CD4-positive, alpha-beta T cell treated with Interleukin-12 subunit alpha and Interleukin-12 subunit beta, for 1 hour (primary cell): ENCODE data around the gene PHF8.

ENCODE experiments used
- DNase-seq: peaks from one replicate; pipeline ENCODE4 v3.0.0-alpha.2; 2020

PHF8 gene

DNA sequence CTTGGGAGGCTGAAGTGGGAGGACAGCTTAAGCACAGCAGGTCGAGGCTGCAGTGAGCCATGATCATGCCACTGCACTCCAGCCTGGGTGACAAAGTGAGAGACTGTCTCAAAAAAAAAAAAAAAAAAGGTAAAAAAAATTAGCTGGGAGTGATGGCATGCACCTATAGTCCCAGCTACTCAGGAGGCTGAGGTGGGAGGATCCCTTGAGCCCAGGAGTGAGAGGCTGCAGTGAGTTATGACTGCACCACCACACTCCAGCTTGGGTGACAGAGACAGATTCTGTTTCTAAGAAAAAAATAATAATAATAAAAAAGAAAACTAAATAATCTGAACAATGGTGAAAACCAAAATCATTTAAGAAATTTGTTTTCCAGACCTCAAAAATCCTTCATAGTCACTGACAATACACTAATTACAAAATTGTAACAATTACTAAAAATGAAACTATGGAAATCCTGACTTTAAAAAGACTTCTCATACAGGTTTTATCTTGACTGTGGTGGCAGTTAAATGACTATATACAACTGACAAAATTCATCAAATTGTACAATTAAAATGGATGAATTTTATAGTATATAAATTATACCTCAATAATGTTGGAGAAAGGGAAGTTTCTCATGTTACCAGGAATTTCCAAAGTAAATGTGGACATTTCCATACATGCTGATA, 31.3 kb downstream of the PHF8 start:
- no peak for DNase-seq

- no peak for DNase-seq
These were observed 36.6 kb downstream of the PHF8 start for GRCh38 chrX:54007682-54008081.

- DNase-seq, result no peak
These were observed 46.5 kb downstream of the PHF8 start for GRCh38 chrX:53997724-53998123.

DNA sequence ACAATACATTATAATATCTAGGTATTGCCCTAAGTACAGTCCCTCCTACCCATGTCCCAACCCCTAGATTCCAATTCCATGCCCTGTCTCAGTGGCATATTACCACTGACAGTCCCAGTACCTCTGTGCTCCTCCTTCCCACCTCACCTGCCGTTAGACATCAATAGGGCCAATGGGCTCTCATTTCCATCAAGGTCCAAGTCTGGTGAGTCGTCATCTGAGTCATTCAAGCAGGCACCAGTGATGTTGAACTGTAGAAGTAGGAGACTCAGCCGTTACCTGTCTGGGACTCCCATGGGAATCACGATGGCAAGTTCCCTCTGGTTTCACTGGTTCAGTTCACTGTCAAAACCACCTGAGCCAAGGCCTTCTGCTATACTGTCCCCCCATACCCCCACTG, 51.7 kb downstream of the PHF8 start:
- DNase-seq, result no peak

DNA sequence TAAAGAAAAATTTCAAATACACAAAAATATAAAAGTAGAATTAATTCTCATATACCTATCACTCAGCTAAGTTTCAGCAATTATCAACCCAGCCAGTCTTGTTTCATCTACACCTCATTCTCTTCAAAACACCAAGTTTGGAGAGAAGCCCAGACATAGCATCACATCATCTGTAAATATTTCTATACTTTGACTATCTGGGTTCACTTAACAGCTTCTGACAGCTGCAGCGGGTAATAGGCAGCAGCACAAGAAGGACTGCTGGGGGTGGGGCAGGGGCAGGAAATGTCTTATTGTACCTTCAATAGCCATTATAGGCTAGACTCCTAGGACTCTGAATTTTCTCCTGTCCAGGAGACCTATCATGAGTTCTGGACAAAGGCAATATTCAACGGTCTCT, 54.1 kb downstream of the PHF8 start:
- DNase-seq, result no peak

GRCh38 chrX:53984895-53985294, 59.4 kb downstream of the PHF8 start:
- DNase-seq, result no peak

DNA sequence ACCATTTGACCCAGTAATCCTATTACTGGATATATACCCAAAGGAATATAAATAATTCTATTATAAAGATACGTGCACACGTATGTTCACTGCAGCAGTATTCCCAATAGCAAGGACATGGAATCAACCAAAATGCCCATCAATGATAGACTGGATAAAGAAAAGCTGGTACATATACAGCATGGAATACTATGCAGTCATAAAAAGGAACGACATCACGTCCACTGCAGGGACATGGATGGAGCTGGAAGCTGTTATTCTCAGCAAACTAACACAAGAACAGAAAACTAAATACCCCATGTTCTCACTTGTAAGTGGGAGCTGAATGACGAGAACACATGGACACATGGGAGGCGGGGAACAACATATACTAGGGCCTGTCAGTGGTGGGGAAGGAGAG, 69.7 kb downstream of the PHF8 start:
- DNase-seq, result no peak

DNA sequence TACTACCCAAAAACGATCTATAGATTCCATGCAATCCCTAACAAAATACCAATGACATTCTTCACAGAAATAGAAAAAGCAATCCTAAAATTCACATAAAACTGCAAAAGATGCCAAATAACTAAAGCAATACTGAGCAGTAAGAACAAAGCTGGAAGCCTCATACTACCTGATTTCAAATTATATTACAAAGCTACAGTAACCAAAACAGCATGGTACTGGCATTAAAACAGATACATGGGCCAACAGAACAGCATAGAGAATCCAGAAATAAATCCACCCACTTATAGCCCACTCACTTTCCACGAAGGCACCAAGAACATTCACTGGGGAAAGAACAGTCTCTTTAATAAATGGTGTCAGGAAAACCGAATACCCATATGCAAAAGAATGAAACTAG, 74.7 kb downstream of the PHF8 start:
- no peak for DNase-seq

DNA sequence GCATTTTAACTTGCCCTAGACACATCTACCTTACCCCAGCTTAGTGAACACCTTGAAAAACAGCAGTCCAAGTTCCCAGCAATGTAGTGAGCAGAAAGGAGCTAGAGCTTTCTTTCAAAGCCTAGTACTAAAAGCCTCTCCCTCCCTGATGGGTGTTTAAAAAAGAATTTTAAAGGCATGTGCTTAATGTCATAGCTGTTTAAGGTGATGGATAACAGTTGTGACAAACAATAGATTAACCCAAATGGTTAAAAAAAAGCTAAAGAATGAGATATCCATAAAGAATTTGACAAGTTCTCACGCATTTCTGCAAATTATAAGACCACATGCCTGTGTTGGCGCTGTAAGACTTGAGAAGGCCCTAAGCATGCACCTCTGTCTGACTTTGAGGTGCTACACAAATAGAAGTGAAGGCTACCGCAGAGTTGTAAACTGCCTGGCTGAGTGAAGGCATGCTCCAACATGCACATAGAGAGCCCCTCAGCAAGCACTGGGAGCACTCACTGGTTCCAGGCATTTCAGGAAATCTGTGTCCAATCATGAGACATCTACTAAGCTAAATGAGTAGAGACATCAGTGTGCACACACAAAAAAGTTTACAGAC, 94.0 kb downstream of the PHF8 start:
- DNase-seq, result no peak

DNA sequence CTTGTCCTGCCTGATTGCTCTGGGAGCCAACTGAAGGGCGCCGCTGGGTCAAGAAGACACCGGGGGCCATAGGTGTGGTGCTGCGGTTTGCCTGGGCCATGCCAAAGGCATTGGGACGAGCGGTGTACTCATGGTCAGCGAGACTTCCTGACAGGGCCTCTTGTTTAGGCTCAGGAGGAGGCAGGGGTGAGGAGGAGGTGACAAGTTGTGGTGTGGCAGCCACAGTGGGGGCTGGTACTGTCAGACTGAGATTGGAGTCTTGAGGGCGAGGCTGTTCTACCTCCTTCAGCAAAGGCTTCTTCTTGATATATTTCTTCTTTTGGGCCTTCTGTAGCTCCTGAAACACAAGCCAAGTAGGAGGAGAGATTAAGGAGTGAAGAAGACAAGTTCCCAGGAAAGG, 104.1 kb downstream of the PHF8 start:
- no peak for DNase-seq

GRCh38 chrX:53939127-53939526, 105.1 kb downstream of the PHF8 start:
- DNase-seq, result no peak

GRCh38 chrX:53930515-53931380, 113.5 kb downstream of the PHF8 start:
- no peak for DNase-seq

DNA sequence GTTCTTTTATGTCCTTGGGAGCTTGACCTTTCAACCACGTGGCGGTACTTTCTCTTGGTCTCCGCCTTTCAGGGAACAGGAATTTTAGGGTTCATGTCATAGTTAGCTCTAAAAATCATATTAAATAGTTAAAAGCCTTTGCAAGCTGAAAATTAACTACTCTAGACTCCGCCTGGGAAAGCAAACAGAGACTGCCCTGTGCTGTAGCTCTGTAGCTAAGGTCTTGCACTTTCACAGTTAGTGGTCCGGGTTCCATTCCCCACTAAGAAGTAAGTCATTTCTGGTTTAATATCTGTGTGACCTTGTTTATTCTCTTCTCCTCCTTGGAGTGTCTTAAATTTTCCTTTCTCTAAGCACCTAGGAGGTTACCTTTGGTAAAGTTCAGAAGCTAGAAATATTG, 118.2 kb downstream of the PHF8 start:
- no peak for DNase-seq

DNA sequence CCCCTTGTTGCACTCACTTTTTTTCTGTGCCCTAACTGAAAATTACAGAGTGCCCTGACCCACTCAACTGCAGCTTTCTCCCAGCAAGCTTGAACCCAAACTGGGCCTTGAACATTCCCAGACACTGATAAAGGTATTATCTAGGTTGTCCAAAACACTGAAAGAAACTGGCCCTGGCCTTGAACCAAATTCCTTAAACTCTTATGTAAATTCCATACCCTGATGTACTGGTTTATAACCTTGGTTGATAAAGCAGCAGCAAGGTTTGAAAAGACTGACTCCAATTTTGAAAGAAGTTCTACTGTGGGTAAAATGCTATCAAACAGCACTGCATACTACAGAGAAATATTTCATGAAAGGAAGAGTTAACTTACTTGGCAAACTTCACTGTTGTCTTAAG, 125.6 kb downstream of the PHF8 start:
- DNase-seq, result no peak

- DNase-seq, result no peak
These were observed 143.7 kb downstream of the PHF8 start for GRCh38 chrX:53900623-53901022.

- no peak for DNase-seq
These were observed 149.0 kb downstream of the PHF8 start for GRCh38 chrX:53895270-53895669.
